GM19099 (cell line): ENCODE results near the gene CRB2.

Source experiments
- POLR2A ChIP-seq: IDR thresholded peaks from 3 replicates; pipeline ENCODE4 v1.6.1; 2011; ENCODE audit warnings: low read depth; ENCODE audit not compliant: insufficient read length; ENCODE audit errors: extremely low read depth

Gene CRB2

GRCh38 chr9:123350590-123351310, 5.2 kb upstream of the CRB2 start:
- no peak for TF ChIP-seq POLR2A

- no peak for TF ChIP-seq POLR2A
Observed at GRCh38 chr9:123353041-123353440, 3.0 kb upstream of the CRB2 start.

DNA sequence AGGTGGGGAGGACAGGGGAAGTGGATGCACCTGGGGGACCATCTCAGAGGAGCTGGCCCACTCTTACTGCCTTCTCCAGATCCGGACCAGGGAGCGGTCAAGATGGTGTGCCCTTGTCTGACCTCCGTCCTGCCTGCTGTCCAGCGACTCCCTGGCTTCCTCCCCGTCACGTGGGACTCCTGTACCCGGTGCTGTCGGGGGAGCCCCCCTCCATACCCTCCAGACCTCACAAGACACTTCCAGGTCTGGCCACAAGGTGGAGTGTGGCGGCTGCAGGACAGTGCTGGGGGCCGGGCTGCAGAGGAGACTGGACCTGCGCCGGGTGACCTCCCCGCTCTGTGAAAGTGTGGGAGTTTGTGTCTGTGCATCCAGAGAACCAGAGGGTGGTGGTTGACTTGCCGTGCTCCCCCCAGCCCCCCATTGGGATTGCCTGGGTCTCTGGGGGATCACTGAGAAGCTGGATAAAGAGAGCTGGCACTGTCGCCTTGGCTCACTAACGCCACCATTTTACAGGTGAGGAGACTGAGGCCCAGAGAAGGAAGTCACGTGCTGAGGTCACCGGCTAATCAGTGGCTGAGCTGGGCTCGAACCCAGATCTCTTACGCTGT, 1.9 kb upstream of the CRB2 start:
- TF ChIP-seq POLR2A: no peak

GRCh38 chr9:123354806-123355508, 1.0 kb upstream of the CRB2 start:
- no peak for TF ChIP-seq POLR2A

DNA sequence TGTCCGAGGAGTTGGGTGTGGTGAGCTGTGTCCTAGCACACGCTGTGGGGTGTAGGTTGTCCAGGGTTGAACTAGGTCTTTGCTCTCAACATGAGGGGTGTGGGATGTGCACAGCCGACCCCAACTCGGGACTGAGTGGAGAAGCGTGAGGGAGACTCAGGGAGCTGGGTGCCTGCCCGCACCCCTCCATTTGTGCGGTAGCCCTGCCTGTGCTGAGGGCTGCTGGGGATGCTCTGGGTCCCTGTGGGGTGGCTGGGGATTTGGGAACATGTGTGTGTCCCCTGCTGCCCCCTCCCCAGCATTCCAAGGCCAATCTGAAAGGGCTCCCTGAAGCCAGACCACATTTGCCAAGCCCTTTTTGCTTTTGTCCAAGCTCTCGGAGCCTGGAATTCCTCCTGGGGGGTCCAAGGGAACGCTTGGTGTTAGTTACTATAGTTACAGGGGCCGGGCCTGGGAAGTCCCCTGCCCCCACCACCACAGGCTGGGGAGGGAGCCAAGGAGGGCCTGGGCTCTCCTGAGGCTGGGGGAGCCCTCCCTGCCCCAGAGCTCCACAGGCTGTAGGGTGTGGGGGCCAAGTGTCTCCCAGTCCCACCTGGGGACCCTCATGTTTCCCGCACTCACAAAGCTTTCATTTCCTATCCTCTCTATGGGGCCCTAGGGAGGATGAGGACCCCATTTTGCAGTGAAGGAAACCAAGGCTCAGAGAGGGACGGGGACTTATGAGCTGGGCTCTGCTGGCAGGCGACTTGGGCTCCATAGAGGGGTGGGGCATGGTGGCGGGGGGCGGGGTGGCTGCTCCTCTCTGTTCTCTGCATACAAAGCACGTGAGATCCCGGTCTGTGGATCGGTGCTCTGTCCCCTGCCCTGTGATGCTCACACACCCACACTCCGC, 1.1 kb downstream of the CRB2 start:
- no peak for TF ChIP-seq POLR2A

DNA sequence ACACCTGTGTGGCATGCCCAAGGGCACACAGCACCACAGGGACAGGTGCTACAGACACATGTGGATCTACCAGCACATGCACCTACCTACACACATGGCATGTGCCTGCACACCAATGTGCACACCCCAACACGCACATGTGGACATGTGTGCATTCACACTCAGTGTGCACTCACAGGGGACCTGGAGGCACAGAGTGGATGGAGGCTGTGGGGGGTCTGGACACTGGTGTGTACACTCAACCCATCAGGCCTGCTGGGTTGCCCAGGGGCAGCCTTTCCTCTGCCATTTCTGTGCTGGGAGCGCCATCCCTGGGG, 1.7 kb downstream of the CRB2 start:
- no peak for TF ChIP-seq POLR2A

DNA sequence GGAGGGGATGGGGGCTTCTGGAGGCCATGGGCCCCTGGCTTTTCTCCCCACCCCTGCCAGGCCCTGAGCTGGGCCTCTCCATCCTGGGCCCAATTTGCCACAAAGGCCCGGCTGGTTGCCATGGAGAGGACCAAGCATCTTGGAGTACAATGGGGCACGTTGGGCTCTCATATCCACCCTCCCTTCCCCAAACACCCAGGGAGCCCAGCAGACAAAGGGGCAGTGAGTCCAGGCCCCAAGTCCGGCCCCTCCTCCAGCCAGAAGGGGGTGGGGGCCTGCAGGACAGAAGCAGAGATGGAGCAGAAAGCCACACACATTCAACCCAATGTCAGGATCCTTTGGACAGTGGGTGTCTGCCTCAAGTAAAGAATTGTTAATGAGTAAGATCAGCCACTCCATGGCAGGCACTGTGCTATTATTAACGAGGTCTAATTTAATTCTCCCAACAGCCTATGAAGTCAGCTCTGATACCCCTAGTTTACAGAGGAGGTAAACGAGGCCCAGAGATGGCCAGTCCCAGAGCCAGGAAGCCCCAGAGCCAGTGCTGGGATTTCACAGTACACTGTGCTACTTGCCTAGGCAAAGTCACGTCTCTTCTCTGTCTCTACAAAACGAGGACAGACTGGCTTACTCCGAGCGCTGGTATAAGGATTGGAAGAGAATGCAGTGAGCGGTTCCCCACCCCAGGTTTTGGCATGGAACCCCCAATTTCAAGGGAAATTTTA, 2.3 kb downstream of the CRB2 start:
- TF ChIP-seq POLR2A: no peak

DNA sequence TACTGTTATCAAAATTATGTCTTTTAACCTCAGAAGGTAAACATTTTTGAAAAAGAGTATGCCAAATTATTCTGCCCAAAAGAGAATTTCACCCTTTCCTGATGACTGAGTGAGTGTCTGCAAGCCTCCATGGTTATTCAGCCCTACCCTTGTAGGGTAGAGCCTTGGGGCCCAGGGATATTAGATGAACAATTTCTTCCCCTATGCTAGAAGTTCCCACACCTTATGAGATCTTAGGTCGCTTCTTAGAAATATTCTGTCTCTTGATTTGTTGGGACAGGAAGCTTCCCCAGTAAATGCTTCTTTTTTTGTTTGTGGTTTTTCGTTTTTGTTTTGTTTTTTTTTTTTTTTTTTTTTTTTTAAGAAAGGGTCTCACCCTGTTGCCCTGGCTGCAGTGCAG, 3.1 kb downstream of the CRB2 start:
- no peak for TF ChIP-seq POLR2A

DNA sequence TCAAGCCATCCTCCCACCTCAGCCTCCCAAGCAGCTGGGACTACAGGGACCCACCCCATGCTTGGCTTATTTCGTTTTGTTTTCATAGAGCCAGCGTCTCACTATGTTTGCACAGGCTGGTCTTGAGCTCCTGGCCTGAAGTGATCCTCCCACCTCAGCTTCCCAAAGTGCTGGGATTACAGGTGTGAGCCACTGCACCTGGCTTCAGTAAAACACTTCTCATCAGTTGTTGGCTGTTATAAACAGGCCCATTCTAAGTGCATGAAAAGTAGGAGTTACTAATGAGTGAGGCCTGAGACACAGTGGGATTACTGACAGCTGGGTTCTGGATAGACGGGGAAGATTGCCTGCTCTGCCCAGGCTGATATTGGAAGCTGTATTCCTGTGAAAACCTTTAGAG, 3.5 kb downstream of the CRB2 start:
- TF ChIP-seq POLR2A: no peak

GRCh38 chr9:123360161-123361085, 4.4 kb downstream of the CRB2 start:
- no peak for TF ChIP-seq POLR2A

- no peak for TF ChIP-seq POLR2A
Observed at GRCh38 chr9:123361086-123361730, 5.2 kb downstream of the CRB2 start.

DNA sequence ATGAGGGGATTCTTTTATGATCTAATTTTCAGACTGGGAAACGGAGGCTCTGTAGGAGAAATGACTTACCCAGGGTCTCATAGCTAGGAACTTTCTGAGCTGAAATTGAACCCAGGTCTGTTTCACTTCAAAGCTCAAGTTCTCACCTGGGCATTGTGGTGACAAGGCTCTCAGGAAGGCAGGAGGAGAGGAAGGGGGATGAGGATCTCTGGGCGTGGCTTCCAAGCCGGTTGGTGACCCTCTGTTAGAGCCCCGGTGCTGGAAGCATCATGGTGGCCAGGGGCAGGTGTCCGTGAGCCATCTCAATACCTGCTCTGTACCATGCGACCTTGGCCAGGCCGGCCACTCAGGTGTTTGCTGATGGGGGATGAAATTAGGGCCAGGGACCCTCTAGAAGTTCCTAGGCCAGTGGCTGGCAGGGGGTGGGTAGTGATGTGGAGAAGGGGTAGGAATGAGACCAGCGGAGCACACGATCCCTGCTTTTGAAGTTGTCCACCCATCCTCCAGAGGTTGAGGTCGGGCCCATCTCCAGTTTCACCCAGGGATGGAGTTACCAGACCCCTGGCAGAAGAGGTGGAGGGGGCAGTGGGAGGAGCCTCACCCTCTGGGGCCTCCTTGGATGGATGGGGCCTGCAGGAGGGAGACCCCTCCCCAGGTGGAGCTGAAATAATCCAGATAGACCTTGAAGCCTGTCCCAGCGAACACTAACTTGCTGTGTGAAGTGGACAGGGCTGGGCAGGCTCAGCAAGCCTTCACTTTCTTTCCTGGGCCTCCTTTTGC, 5.9 kb downstream of the CRB2 start:
- TF ChIP-seq POLR2A: no peak
